Esophagus squamous epithelium (tissue), 5 donors: ENCODE data around the gene SEC24D. TPM values are rescaled to one million over a fixed set of nuclear protein-coding genes. Genes with fewer than 3 reads are reported as not detected.

ENCODE experiments used
- DNase-seq: peaks from one replicate; lab custom pipeline; 2025; lab: John Stamatoyannopoulos, UW
- H3K27ac ChIP-seq, 4 donors: fragments of 200-600 bp; sonication (generic); one replicate each; pipeline ENCODE4 v1.5.1; 2016 to 2019; ENCODE audit warnings: mild to moderate bottlenecking in 1 of 4
- H3K27me3 ChIP-seq, 4 donors: fragments of 200-600 bp; sonication (generic); 1 replicate in 3 of 4; 2 replicates in 1 of 4; pipeline versions ENCODE4 v1.5.1 to v1.6.0; 2017 to 2021; ENCODE audit warnings: antibody characterized with exemption in 1 of 4
- H3K36me3 ChIP-seq, 3 donors: fragments of 200-600 bp; sonication (generic); one replicate each; pipeline ENCODE4 v1.5.1; 2016 to 2019
- H3K4me1 ChIP-seq, 3 donors: fragments of 200-600 bp; sonication (generic); one replicate each; pipeline ENCODE4 v1.5.1; 2017 to 2019
- H3K4me3 ChIP-seq, 4 donors: fragments of 200-600 bp; sonication (generic); 1 replicate in 3 of 4; 2 replicates in 1 of 4; pipeline ENCODE4 v1.5.1; 2016 to 2019; ENCODE audit warnings: mild to moderate bottlenecking in 2 of 4, moderate library complexity in 1 of 4
- H3K9me3 ChIP-seq, 3 donors: fragments of 200-600 bp; sonication (generic); one replicate each; pipeline ENCODE4 v1.5.1; 2016 to 2019
- POLR2A ChIP-seq, 4 donors: fragments of 450-650 bp; IDR thresholded peaks; one replicate each; pipeline ENCODE4 v1.6.1; 2017; ENCODE audit warnings: antibody characterized with exemption in 4 of 4, mild to moderate bottlenecking in 4 of 4, moderate library complexity in 3 of 4
- WGBS, 2 donors: methylation state at CpG; one replicate each; pipeline ENCODE4 v1.1.5; 2018; 5-methylcytosine and 5-hydroxymethylcytosine counted together
- intact Hi-C: fragments of 100-400 bp; cut with DNase I; formaldehyde crosslinking; loops from one replicate; pipeline ENCODE4 v1.15.0; 2022
- total RNA-seq, 4 donors: library from RNA; depleted of rRNA; stranded (reverse); fragments of >200 nt; gene quantifications; one replicate each; pipeline ENCODE4 v1.1.0, GENCODE V29; 2016
- TF ChIP-seq, protein P1 (sequence below), 6 experiments: fragments of 450-650 bp in 4 of 6; fragments of 200-600 bp in 2 of 6; sonication (generic) in 2 of 6; IDR thresholded peaks; one replicate each; pipeline ENCODE4 v1.5.1; 2016 to 2019; ENCODE audit warnings: antibody characterized with exemption in 6 of 6, mild to moderate bottlenecking in 4 of 6, moderate library complexity in 4 of 6
- donor health status: DM: yes; HTN: yes; CAD: no.

SEC24D gene
- total RNA-seq, 4 donors from 2014 or later: 18.5 to 33.6 (median 21.6) TPM

GRCh38 chr4:118729287-118730286 is 106.3 kb downstream of the SEC24D start:
- no peaks in the 10 kb centered on the region for H3K4me1 ChIP-seq
- TF ChIP-seq, protein P1, sequence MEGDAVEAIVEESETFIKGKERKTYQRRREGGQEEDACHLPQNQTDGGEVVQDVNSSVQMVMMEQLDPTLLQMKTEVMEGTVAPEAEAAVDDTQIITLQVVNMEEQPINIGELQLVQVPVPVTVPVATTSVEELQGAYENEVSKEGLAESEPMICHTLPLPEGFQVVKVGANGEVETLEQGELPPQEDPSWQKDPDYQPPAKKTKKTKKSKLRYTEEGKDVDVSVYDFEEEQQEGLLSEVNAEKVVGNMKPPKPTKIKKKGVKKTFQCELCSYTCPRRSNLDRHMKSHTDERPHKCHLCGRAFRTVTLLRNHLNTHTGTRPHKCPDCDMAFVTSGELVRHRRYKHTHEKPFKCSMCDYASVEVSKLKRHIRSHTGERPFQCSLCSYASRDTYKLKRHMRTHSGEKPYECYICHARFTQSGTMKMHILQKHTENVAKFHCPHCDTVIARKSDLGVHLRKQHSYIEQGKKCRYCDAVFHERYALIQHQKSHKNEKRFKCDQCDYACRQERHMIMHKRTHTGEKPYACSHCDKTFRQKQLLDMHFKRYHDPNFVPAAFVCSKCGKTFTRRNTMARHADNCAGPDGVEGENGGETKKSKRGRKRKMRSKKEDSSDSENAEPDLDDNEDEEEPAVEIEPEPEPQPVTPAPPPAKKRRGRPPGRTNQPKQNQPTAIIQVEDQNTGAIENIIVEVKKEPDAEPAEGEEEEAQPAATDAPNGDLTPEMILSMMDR (IDR thresholded peaks at IDR 0.05): no peak
- no peaks in the 10 kb centered on the region for H3K27me3 ChIP-seq
- WGBS, 2 donors: 90 to 91% methylated on average over 6 of the region's 6 CpGs
- no peak overlapping the region for H3K4me3 ChIP-seq
- no peak overlapping the region for H3K27ac ChIP-seq
- no peak for DNase-seq
- peaks cover 0 to 92% (median 3%) of the 10 kb centered on the region in 3 donors for H3K36me3 ChIP-seq
- intact Hi-C loops: no loop called here
- no peaks in the 10 kb centered on the region for H3K9me3 ChIP-seq

GRCh38 chr4:118727360-118727759 is 108.6 kb downstream of the SEC24D start:
- no peak for DNase-seq
- no peak overlapping the region for H3K4me3 ChIP-seq
- no peaks in the 10 kb centered on the region for H3K27me3 ChIP-seq
- no peaks in the 10 kb centered on the region for H3K9me3 ChIP-seq
- WGBS, 2 donors: 25 to 56% methylated on average over 1 of the region's 1 CpG
- intact Hi-C loops: no loop called here
- H3K4me1 ChIP-seq: no peaks in the 10 kb centered on the region
- H3K27ac ChIP-seq: no peak overlapping the region
- TF ChIP-seq POLR2A (IDR thresholded peaks at IDR 0.05): no peak
- peaks cover 0 to 92% (median 3%) of the 10 kb centered on the region in 3 donors for H3K36me3 ChIP-seq

- H3K4me3 ChIP-seq: no peak overlapping the region
- TF ChIP-seq POLR2A (IDR thresholded peaks at IDR 0.05): no peak
- TF ChIP-seq, protein P1 (IDR thresholded peaks at IDR 0.05): no peak
- intact Hi-C loops: no loop called here
- DNase-seq: no peak
- H3K36me3 ChIP-seq: peaks cover 0 to 67% (median 3%) of the 10 kb centered on the region in 3 donors
- no peaks in the 10 kb centered on the region for H3K9me3 ChIP-seq
- H3K4me1 ChIP-seq: no peaks in the 10 kb centered on the region
- 88 to 95% methylated on average over 3 of the region's 3 CpGs for WGBS, 2 donors
- no peak overlapping the region for H3K27ac ChIP-seq
- H3K27me3 ChIP-seq: no peaks in the 10 kb centered on the region
Measured at GRCh38 chr4:118723369-118723768, 112.6 kb downstream of the SEC24D start.

GRCh38 chr4:118721752-118722151 is 114.2 kb downstream of the SEC24D start:
- no peaks in the 10 kb centered on the region for H3K9me3 ChIP-seq
- no peak overlapping the region for H3K27ac ChIP-seq
- H3K4me3 ChIP-seq: no peak overlapping the region
- no peak for DNase-seq
- TF ChIP-seq, protein P1 (IDR thresholded peaks at IDR 0.05): no peak
- H3K4me1 ChIP-seq: no peaks in the 10 kb centered on the region
- no peaks in the 10 kb centered on the region for H3K27me3 ChIP-seq
- peaks cover 0 to 51% (median 3%) of the 10 kb centered on the region in 3 donors for H3K36me3 ChIP-seq
- intact Hi-C loops: no loop called here
- 92 to 100% methylated on average over 1 of the region's 1 CpG for WGBS, 2 donors

DNA sequence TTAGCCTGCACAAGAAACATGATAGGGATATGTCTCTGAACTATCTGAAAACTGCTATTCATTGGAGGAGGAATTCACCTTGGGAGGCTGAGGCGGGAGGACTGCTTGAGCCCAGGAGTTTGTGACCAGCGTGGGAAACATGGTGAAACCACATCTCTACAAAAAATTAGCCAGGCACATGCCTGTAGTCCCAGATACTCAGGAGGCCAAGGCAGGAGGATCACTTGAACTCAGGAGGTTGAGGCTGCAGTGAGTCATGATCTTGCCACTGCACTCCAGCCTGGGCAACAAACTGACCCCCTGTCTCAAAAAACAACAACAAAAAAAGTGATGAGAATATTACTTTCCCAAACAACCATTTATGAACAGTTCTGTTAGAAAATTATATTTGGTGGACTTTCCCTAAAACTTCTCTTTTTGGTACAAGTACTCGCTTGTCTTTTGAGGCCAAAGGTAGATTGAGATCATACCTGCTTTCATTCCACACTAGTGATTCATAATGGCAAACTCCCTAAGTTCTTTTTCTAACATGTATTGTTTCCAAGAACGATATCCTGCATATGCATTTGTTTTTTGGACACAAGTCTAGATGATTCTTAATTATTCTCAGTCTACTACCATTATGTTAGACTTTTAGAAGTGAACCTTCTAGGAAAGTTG is 117.3 kb downstream of the SEC24D start:
- WGBS, 2 donors: 74 to 79% methylated on average over 4 of the region's 4 CpGs
- no peaks in the 10 kb centered on the region for H3K9me3 ChIP-seq
- no peak for DNase-seq
- intact Hi-C loops: no loop called here
- no peak for TF ChIP-seq POLR2A (IDR thresholded peaks at IDR 0.05)
- TF ChIP-seq, protein P1 (IDR thresholded peaks at IDR 0.05): no peak
- H3K4me1 ChIP-seq: no peaks in the 10 kb centered on the region
- no peak overlapping the region for H3K27ac ChIP-seq
- H3K36me3 ChIP-seq: peaks cover 0 to 37% (median 0%) of the 10 kb centered on the region in 3 donors
- no peaks in the 10 kb centered on the region for H3K27me3 ChIP-seq
- H3K4me3 ChIP-seq: no peak overlapping the region
